NCI-H187 treated with DMSO at 0.1 percent for 48 hours (cell line): ENCODE results near the gene SLMAP.
"Not testable (repeated sequence)": the region's sequence is repeated elsewhere in the genome, so short reads cannot be mapped to it uniquely, and the experiment has no call there.

Experiments
- DNase-seq: peaks from one replicate; lab custom pipeline; 2025; lab: John Stamatoyannopoulos, UW

The SLMAP gene

DNA sequence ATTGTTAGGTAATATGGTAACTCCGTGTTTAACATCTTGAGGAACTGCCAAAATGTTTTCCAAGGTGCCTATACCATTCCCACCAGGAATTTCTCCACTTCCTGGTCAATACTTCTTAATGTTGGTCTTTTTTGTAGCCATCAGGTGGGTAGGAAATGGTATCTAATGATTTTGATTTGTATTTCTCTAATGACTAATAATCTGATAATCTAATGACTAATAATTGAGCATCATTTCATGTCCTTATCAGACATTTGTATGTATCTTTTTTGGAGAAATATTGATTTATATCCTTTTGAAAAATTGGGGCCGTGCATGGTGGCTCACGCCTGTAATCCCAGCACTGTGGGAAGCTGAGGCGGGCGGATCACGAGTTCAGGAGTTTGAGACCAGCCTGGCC, 38.8 kb downstream of the SLMAP start:
- no peak for DNase-seq

- no peak for DNase-seq
Measured at GRCh38 chr3:57796261-57796660, 40.2 kb downstream of the SLMAP start.

DNA sequence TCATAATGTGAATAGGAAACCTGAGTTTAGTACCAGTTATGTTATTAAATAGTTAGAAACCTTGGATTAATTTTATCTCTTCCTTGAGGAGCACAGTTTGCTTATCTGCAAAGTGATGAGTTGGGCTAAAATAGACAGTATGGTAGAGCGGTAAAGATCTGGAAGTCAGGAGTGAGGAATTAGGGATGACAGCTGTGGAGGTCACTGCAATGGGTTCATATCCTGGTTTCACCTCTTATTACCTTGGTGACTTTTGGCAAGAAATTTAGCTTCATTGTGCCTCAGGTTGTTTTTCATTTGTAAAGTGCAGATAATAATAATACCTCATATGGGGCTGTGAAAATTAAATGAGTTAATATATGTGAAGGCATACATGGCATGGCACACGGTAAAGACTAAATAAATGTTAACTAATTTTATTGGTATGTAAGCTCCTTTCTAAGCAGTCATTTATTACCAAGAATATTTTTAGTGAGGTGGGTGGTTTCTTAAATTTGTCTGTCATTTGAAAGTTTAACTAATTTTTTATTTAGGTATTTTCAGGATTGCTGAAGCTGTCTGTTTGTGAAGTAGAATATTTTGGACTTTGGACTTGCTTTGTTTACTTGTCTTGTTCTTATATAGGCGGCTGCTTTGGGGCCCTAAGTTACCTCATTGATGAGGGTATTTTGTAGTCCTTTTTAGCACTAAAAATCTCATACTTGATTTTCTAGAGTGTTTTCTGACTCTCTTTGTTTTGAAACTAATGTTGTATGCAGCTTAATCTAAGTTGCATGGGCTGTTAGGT, 41.8 kb downstream of the SLMAP start:
- DNase-seq: no peak

- no peak for DNase-seq
Measured at GRCh38 chr3:57803647-57804081, 47.6 kb downstream of the SLMAP start.

DNA sequence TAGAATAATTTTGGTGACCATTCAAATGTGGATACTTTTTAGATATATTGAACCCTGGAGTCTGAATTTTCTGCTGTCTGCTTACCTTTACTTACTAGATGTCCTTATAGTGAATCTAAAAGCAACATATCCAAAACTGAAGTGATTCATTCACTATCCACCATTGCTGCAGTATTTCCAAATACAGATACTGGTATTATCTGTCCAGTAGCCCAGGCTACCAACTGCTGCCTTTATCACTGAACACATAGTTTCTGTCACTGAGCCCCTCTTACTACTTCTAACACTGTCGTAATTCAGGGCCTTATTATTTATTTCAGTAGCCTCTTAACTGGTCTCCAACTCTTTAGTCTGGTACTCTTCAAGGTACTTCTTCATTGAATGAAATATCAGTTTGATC, 49.2 kb downstream of the SLMAP start:
- no peak for DNase-seq

DNA sequence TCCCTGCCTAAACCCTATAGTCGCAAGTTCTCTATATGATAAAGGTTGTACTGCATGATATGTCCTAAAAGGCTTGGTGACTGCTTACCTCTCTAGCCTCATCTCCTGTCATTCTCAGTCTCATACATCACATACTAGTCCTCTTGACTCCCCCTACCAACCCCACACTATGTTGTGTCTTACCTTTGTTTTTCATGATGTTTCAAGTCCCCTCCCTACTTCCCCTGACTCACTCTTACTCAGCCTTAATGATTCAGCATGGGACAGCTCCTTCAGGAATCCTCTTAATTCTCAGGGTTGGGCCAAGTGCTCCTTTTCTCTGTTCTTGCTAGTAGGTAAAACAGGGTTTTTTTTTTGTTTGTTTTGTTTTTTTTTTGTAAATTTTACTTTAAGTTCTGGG, 49.6 kb downstream of the SLMAP start:
- no peak for DNase-seq

GRCh38 chr3:57806195-57806594, 50.1 kb downstream of the SLMAP start:
- not testable (repeated sequence) for DNase-seq

DNA sequence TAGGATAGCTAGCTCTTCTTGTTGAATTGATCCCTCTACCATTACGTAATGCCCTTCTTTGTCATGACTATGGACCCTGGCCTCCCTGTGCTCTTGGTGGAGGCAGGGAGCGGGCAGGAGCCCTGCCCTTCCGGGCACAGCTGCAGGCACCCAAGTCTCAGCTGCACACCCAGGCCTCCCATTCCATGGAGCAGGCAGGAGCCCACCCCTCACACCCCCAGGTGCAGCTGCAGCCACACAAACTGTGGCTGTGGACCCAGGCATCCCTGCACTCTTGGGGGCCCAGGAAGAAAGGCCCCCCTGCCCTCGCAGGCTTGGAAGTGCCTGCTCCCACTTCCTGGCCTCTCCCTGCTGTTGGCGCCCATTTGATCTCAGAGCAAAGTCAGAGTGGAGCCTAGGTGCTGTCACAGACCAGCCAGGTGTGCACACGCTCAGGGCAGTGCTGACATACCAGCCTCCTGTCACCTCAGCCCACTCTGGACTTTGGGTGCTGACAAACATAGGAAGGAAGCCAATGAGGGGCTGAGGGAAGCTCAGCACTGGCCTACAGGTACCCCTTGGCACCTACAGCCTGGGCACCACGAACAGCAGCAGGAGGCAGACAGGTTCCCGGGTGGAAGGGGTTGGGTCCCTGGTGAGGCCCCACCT, 53.0 kb downstream of the SLMAP start:
- no peak for DNase-seq

DNA sequence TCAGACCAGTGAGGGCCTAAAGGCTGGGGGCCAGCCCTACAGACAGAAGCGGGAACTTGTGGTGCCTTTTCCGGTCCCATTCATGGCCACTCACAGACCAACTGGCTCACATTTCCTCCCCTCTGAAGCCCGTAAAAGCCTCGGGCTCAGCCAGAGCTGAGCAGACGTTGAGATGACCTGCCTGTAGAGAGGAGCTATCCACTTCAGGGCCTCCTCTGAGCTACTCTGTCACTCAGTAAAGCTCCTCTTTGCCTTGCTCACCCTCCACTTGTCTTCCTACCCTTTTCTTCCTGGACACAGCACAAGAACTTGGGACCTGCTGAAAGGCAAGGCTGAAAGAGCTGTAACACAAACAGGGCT, 53.5 kb downstream of the SLMAP start:
- DNase-seq: no peak

DNA sequence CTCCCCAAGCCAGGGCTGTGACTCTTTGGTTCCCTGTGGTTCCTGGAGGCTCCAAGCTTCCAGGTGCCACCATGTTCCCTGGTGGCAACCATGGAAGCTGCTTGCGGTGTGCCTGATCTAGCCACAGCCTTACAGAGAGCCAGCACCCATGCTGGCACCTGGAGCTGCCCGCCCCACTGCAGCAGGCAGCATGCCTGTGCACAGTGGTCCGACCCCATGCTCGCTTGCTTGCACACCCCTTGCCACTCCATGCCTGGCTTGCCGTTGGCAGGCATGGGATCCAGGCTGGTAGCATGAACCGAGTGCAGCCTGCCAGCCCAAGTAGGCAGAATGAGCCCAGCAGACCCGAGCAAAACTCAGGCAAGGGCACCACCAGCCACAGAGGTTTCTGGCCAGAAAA, 53.9 kb downstream of the SLMAP start:
- DNase-seq: no peak

GRCh38 chr3:57810471-57811137, 54.5 kb downstream of the SLMAP start:
- DNase-seq: no peak

DNA sequence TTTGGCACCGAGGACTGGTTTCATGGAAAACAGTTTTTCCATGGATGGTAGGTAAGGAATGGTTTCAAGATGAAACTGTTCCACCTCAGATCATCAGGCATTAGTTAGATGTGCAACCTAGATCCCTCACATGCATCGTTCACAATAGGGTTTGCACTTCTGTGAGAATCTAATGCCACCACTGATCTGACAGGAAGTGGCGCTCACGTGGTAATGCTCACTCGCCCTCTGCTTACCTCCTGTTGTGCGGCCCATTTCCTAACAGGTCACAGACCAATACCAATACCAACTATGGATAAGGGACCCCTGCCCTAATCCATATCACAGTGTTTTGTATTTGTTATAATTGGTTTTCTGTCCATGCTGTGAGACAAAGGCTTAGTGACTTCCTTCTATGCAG, 58.9 kb downstream of the SLMAP start:
- no peak for DNase-seq

GRCh38 chr3:57816471-57817095, 60.5 kb downstream of the SLMAP start:
- no peak for DNase-seq

DNA sequence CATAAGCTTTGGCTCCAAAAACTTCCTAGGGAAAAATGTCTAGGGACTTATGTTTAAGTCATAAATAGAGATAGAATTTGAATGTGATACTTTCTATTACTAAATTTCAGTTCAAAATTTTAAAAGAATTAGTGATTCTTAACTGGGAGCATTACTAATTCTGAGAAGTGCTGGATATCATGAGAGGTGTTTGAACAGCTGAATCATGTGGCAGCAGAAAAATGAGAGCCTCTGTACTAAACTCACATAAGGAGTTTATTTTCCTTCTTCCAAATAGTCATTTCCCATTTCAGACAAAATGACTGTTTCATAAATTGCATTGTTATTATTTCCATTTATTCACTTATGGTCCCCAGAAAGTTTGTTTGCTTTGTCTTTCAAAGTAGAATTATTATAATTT, 62.7 kb downstream of the SLMAP start:
- no peak for DNase-seq

- DNase-seq: no peak
Measured at GRCh38 chr3:57820479-57820878, 64.4 kb downstream of the SLMAP start.

GRCh38 chr3:57821765-57822164, 65.7 kb downstream of the SLMAP start:
- DNase-seq: no peak

- DNase-seq: no peak
Measured at GRCh38 chr3:57822686-57823085, 66.6 kb downstream of the SLMAP start.

- no peak for DNase-seq
Measured at GRCh38 chr3:57825116-57825515, 69.0 kb downstream of the SLMAP start.

GRCh38 chr3:57826245-57826951, 70.3 kb downstream of the SLMAP start:
- no peak for DNase-seq

- no peak for DNase-seq
Measured at GRCh38 chr3:57826952-57827723, 71.0 kb downstream of the SLMAP start.

- DNase-seq: no peak
Measured at GRCh38 chr3:57827757-57828156, 71.6 kb downstream of the SLMAP start.
